Astrocyte (in vitro differentiated cells and primary cell): ENCODE measurements around the gene DNAL4. TPM values are rescaled to one million over a fixed set of nuclear protein-coding genes. Genes with fewer than 3 reads are reported as not detected.

Experiments
- DNase-seq: peaks from one replicate; pipeline ENCODE4 v3.0.0-alpha.2; 2010; ENCODE audit warnings: low read depth
- FAIRE-seq: peaks from 2 replicates; lab custom pipeline; 2011; peaks lifted over from hg19 to GRCh38; lab: Jason Lieb, UNC
- H2AFZ ChIP-seq: 2 replicates; pipeline ENCODE4 v1.6.0; 2012; ENCODE audit warnings: low read depth, low read length, inconsistent platforms
- H3K27ac ChIP-seq: 2 replicates; pipeline ENCODE4 v1.5.1; 2011; ENCODE audit warnings: low read depth, low read length, inconsistent platforms
- H3K27me3 ChIP-seq: 2 replicates; pipeline ENCODE4 v1.6.0; 2011; ENCODE audit warnings: low read length, inconsistent platforms; ENCODE audit not compliant: insufficient read depth
- H3K36me3 ChIP-seq: 2 replicates; pipeline ENCODE4 v1.5.1; 2011; ENCODE audit warnings: low read length, inconsistent platforms; ENCODE audit not compliant: insufficient read depth
- H3K4me1 ChIP-seq: 2 replicates; pipeline ENCODE4 v1.5.1; 2011; ENCODE audit warnings: low read length, inconsistent platforms; ENCODE audit not compliant: insufficient read depth
- H3K4me2 ChIP-seq: 2 replicates; pipeline ENCODE4 v1.6.0; 2012; ENCODE audit warnings: low read length, inconsistent platforms
- H3K4me3 ChIP-seq: 2 replicates; pipeline ENCODE4 v1.5.1; 2011; ENCODE audit warnings: low read depth, mild to moderate bottlenecking, low read length, inconsistent platforms; ENCODE audit not compliant: insufficient read depth
- H3K79me2 ChIP-seq: 2 replicates; pipeline ENCODE4 v1.6.0; 2012; ENCODE audit warnings: mild to moderate bottlenecking, low read length, inconsistent platforms; ENCODE audit not compliant: insufficient read depth
- H3K9ac ChIP-seq: 2 replicates; pipeline ENCODE4 v1.6.0; 2012; ENCODE audit warnings: mild to moderate bottlenecking, low read length, inconsistent platforms
- H3K9me3 ChIP-seq: 2 replicates; pipeline ENCODE4 v1.5.1; 2012; ENCODE audit warnings: low read depth, mild to moderate bottlenecking, low read length, inconsistent platforms; ENCODE audit not compliant: insufficient read depth
- H4K20me1 ChIP-seq: 2 replicates; pipeline ENCODE4 v1.6.0; 2012; ENCODE audit warnings: low read length, inconsistent platforms; ENCODE audit not compliant: insufficient read depth
- H3K27ac Mint-ChIP-seq: one replicate; pipeline ENCODE4 v1.8.0; 2021; ENCODE audit warnings: mild to moderate bottlenecking, mixed read lengths; ENCODE audit not compliant: unreplicated experiment
- H3K27me3 Mint-ChIP-seq: one replicate; pipeline ENCODE4 v1.8.0; 2021; ENCODE audit warnings: low read depth, mixed read lengths; ENCODE audit not compliant: unreplicated experiment
- H3K36me3 Mint-ChIP-seq: one replicate; pipeline ENCODE4 v1.8.0; 2021; ENCODE audit warnings: low read depth, mixed read lengths; ENCODE audit not compliant: unreplicated experiment
- H3K4me1 Mint-ChIP-seq: one replicate; pipeline ENCODE4 v1.8.0; 2021; ENCODE audit warnings: low read depth, mixed read lengths; ENCODE audit not compliant: unreplicated experiment
- H3K4me3 Mint-ChIP-seq: one replicate; pipeline ENCODE4 v1.8.0; 2021; ENCODE audit warnings: mild to moderate bottlenecking, moderate library complexity, mixed read lengths; ENCODE audit not compliant: unreplicated experiment
- H3K9me3 Mint-ChIP-seq: one replicate; pipeline ENCODE4 v1.8.0; 2021; ENCODE audit warnings: mild to moderate bottlenecking, mixed read lengths; ENCODE audit not compliant: unreplicated experiment
- CTCF ChIP-seq: IDR thresholded peaks from 2 replicates; pipeline ENCODE4 v1.5.1; 2011; ENCODE audit warnings: low read depth, mild to moderate bottlenecking, inconsistent platforms, low read length, moderate library complexity; ENCODE audit not compliant: insufficient read depth
- EZH2 ChIP-seq: IDR thresholded peaks from 2 replicates; pipeline ENCODE4 v1.6.1; 2012; ENCODE audit warnings: mild to moderate bottlenecking, low read length, inconsistent platforms; ENCODE audit not compliant: insufficient read depth
- total RNA-seq: library from RNA; stranded (reverse); gene quantifications from 2 replicates; pipeline ENCODE4 v1.2.1, GENCODE V29; 2021

Gene DNAL4
- total RNA-seq, 1 donor from 2014 or later: 12.8 TPM

- no peaks in the 10 kb centered on the region for H3K27me3 Mint-ChIP-seq
- DNase-seq (no peak), FAIRE-seq (no peak)
- Histone ChIP-seq H3K27ac (no peak overlapping the region), H3K79me2 (no peaks in the 10 kb centered on the region), H2AFZ (no peak overlapping the region), H3K4me3 (no peak overlapping the region), H3K4me1 (peaks cover 3% of the 10 kb centered on the region), H3K9me3 (no peaks in the 10 kb centered on the region), H3K9ac (no peak overlapping the region), H3K27me3 (no peaks in the 10 kb centered on the region), H4K20me1 (peaks cover 24% of the 10 kb centered on the region), H3K36me3 (peaks cover 36% of the 10 kb centered on the region), H3K4me2 (no peak overlapping the region)
- peaks cover 7% of the 10 kb centered on the region for H3K4me1 Mint-ChIP-seq
- H3K27ac Mint-ChIP-seq: no peak overlapping the region
- no peaks in the 10 kb centered on the region for H3K9me3 Mint-ChIP-seq
- TF ChIP-seq EZH2: no peak
- TF ChIP-seq CTCF: no peak
- H3K36me3 Mint-ChIP-seq: peaks cover 25% of the 10 kb centered on the region
- no peak overlapping the region for H3K4me3 Mint-ChIP-seq
Measured at GRCh38 chr22:38738475-38739070, 55.4 kb downstream of the DNAL4 start.

- H3K4me2 ChIP-seq: no peak overlapping the region
- H3K4me1 ChIP-seq: peaks cover 3% of the 10 kb centered on the region
- no peak overlapping the region for H3K4me3 ChIP-seq
- no peaks in the 10 kb centered on the region for H3K79me2 ChIP-seq
- peaks cover 7% of the 10 kb centered on the region for H3K4me1 Mint-ChIP-seq
- H3K36me3 ChIP-seq: peaks cover 30% of the 10 kb centered on the region
- no peaks in the 10 kb centered on the region for H3K27me3 ChIP-seq
- H4K20me1 ChIP-seq: peaks cover 31% of the 10 kb centered on the region
- peaks cover 24% of the 10 kb centered on the region for H3K36me3 Mint-ChIP-seq
- H3K9me3 Mint-ChIP-seq: no peaks in the 10 kb centered on the region
- DNase-seq (no peak), FAIRE-seq (no peak)
- H3K9me3 ChIP-seq: no peaks in the 10 kb centered on the region
- no peak overlapping the region for H3K27ac ChIP-seq
- no peak overlapping the region for H2AFZ ChIP-seq
- peak overlapping the region; percentile 86 for H3K27ac Mint-ChIP-seq
- H3K4me3 Mint-ChIP-seq: peak overlapping the region; percentile 12
- no peaks in the 10 kb centered on the region for H3K27me3 Mint-ChIP-seq
- H3K9ac ChIP-seq: no peak overlapping the region
- TF ChIP-seq CTCF: no peak
- TF ChIP-seq EZH2: no peak
Measured at GRCh38 chr22:38737302-38738060, 56.5 kb downstream of the DNAL4 start.

- FAIRE-seq: no peak
- DNase-seq: no peak
- Mint-ChIP-seq H3K9me3 (no peaks in the 10 kb centered on the region), H3K4me1 (peaks cover 7% of the 10 kb centered on the region), H3K27ac (no peak overlapping the region), H3K36me3 (peaks cover 16% of the 10 kb centered on the region), H3K4me3 (no peak overlapping the region), H3K27me3 (no peaks in the 10 kb centered on the region)
- H3K9ac ChIP-seq: no peak overlapping the region
- TF ChIP-seq EZH2 (no peak), CTCF (no peak)
- H3K79me2 ChIP-seq: no peaks in the 10 kb centered on the region
- no peak overlapping the region for H2AFZ ChIP-seq
- peaks cover 22% of the 10 kb centered on the region for H3K36me3 ChIP-seq
- H3K27ac ChIP-seq: no peak overlapping the region
- no peaks in the 10 kb centered on the region for H3K9me3 ChIP-seq
- H3K4me3 ChIP-seq: no peak overlapping the region
- H3K4me1 ChIP-seq: peaks cover 3% of the 10 kb centered on the region
- no peaks in the 10 kb centered on the region for H3K27me3 ChIP-seq
- H4K20me1 ChIP-seq: peaks cover 38% of the 10 kb centered on the region
- no peak overlapping the region for H3K4me2 ChIP-seq
Measured at GRCh38 chr22:38736257-38736570, 57.7 kb downstream of the DNAL4 start.
